ENCODE data around the gene CATSPERE.

GRCh38 chr1:244497805-244498204 is 36.7 kb downstream of the CATSPERE start:
- TF ChIP-seq CTCF (IDR thresholded peaks at IDR 0.05; ENCODE audit: borderline replicate concordance, extremely low read depth, low read length, poor library complexity, severe bottlenecking) (no peak), EZH2 (IDR thresholded peaks at IDR 0.05; ENCODE audit: borderline replicate concordance, low read depth, low read length, severe bottlenecking) (no peak)

Measured in DND-41 (cell line).